Activated CD8-positive, alpha-beta T cell treated with anti-CD3 and anti-CD28 coated beads, Interleukin-2, amount 10 ng/mL, durations not matched to agents 7 days and 5 days (primary cell): ENCODE measurements around the gene PELI1. TPM values are rescaled to one million over a fixed set of nuclear protein-coding genes. Genes with fewer than 3 reads are reported as not detected.

Experiments
- ATAC-seq: fragments of 150-1000 bp; cut with Tn5 transposase; one replicate; pipeline ENCODE4 v1.10.0; 2021; ENCODE audit warnings: moderate library complexity
- CTCF ChIA-PET: fragments of 350-600 bp; sonication (Branson Sonifier 250); formaldehyde crosslinking; loops from one replicate; lab custom pipeline; 2021; ENCODE audit warnings: antibody characterized with exemption; lab: Charles Lee
- POLR2A ChIA-PET: fragments of 350-600 bp; sonication (Branson Sonifier 250); formaldehyde crosslinking; loops from one replicate; lab custom pipeline; 2021; ENCODE audit warnings: antibody characterized with exemption; lab: Charles Lee
- DNase-seq: peaks from one replicate; pipeline ENCODE4 v3.0.0-alpha.2; 2020
- H3K27ac Mint-ChIP-seq: one replicate; pipeline ENCODE4 v1.8.0; 2021; ENCODE audit warnings: mild to moderate bottlenecking, mixed read lengths
- H3K27me3 Mint-ChIP-seq: one replicate; pipeline ENCODE4 v1.8.0; 2021; ENCODE audit warnings: low read depth, mixed read lengths
- H3K36me3 Mint-ChIP-seq: one replicate; pipeline ENCODE4 v1.8.0; 2021; ENCODE audit warnings: low read depth, mixed read lengths
- H3K4me1 Mint-ChIP-seq: one replicate; pipeline ENCODE4 v1.8.0; 2021; ENCODE audit warnings: low read depth, mixed read lengths
- H3K4me3 Mint-ChIP-seq: one replicate; pipeline ENCODE4 v1.8.0; 2021; ENCODE audit warnings: mild to moderate bottlenecking, mixed read lengths
- H3K9me3 Mint-ChIP-seq: one replicate; pipeline ENCODE4 v1.8.0; 2022; ENCODE audit warnings: mixed read lengths; ENCODE audit not compliant: insufficient read depth
- total RNA-seq, 2 experiments: library from RNA; stranded (reverse); gene quantifications; one replicate each; pipeline ENCODE4 v1.2.3, GENCODE V29; 2021

Gene PELI1
- total RNA-seq, 2 experiments from 2014 or later = 21.1 to 21.9 TPM

DNA sequence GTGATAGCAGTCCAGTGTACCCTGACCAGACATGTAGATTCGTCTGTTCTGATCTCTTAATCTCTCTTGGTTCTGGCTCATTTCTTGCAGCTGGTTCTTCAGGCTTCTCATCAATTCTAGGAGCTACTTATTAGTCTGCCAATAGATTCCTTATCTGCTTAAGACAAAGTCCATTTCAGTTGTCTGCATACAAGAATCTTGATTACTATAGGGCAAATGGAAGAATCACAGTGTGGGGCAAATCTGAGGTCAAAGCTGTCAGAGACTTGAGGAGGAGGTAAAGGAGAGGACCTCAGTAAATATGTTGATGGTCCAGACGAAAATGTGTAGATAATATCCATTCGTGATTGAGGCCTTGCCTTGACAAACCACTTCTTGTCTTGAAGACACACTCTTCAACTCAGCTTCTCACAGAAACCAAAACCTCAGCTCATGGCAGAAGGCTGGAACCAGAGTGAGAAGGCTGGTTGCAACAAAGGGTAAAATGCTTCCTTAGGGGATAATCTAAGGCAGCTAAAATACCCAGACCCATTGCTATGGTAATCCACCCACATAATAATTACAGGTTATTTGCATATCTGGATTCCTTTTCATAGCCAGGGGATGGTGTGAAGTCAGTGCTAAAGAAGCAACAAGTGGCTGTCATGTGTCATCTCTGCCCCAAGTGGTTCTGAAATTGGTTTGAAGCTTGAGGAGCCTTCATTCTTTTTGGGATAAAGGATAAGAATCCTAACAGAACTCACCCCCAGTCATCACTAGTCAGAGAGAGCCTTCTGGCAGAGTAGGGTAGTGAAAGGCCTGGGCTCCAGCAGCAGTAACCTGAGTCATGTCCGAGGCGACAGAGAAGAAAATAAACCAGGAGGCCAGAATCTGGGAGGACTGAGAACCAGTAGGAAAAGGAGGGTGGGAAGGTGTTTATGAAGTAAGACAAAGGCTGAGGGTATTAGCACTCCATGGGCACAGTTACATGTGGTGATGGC is 29.2 kb upstream of the PELI1 start:
- Mint-ChIP-seq H3K9me3 (no peaks in the 10 kb centered on the region), H3K4me1 (no peaks in the 10 kb centered on the region), H3K27me3 (peaks cover 3% of the 10 kb centered on the region), H3K27ac (no peak overlapping the region), H3K36me3 (no peaks in the 10 kb centered on the region), H3K4me3 (no peak overlapping the region)
- ATAC-seq (no peak), DNase-seq (no peak)
- ChIA-PET POLR2A (no interaction called here), CTCF (no interaction called here)

DNA sequence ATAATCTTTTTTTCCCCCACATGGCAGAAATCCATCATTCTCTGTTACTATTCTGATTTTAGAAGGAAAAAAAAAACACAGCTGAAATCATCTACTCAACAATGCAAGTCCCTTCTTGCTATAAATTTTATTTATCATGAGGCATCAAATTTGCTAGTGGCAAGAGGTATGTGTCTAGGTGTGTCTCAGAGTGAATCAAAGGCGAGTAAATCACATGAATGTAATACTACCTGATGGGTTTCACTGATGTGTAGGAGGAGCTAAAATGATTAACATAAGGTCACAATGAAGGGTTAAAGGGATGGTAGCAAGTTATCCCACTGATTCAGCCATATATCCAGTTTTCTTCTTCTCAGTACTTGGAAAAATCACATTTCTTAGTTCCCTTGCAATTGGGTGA is 24.5 kb upstream of the PELI1 start:
- ChIA-PET CTCF (interaction anchor here (1.0 kb wide), 1 partner anchor 19 kb away, joined by 3 read pairs; no protein-coding TSS in a partner anchor), POLR2A (no interaction called here)
- Mint-ChIP-seq H3K4me3 (no peak overlapping the region), H3K4me1 (no peaks in the 10 kb centered on the region), H3K27me3 (no peaks in the 10 kb centered on the region), H3K27ac (no peak overlapping the region), H3K36me3 (no peaks in the 10 kb centered on the region), H3K9me3 (no peaks in the 10 kb centered on the region)
- DNase-seq (no peak), ATAC-seq (no peak)

DNA sequence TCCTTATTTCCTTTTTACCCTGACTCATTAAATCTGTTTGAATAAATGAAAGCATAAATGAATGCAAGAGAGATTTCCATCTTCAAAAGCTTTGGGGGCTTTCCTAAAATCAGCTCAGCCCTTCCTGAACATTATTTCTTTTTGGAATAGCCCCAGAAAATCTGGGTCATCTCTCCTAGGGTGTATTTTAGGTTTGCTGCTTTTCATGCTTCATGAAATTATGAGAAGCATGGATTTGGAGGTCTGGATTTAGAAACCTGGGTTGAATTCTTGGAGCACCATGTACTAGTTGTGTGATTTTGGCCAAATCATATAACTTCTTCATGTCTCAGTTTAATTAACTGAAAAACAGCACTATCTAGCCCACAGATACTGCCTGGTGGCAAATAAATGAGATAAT is 24.0 kb upstream of the PELI1 start:
- no peak overlapping the region for H3K27ac Mint-ChIP-seq
- H3K27me3 Mint-ChIP-seq = no peaks in the 10 kb centered on the region
- DNase-seq (no peak), ATAC-seq (no peak)
- POLR2A ChIA-PET = no interaction called here
- no peaks in the 10 kb centered on the region for H3K36me3 Mint-ChIP-seq
- no peak overlapping the region for H3K4me3 Mint-ChIP-seq
- CTCF ChIA-PET = interaction anchor here (0.9 to 1.0 kb wide), 2 partner anchors 19 to 159 kb away, joined by 3 read pairs; no protein-coding TSS in a partner anchor
- no peaks in the 10 kb centered on the region for H3K4me1 Mint-ChIP-seq
- no peaks in the 10 kb centered on the region for H3K9me3 Mint-ChIP-seq

DNA sequence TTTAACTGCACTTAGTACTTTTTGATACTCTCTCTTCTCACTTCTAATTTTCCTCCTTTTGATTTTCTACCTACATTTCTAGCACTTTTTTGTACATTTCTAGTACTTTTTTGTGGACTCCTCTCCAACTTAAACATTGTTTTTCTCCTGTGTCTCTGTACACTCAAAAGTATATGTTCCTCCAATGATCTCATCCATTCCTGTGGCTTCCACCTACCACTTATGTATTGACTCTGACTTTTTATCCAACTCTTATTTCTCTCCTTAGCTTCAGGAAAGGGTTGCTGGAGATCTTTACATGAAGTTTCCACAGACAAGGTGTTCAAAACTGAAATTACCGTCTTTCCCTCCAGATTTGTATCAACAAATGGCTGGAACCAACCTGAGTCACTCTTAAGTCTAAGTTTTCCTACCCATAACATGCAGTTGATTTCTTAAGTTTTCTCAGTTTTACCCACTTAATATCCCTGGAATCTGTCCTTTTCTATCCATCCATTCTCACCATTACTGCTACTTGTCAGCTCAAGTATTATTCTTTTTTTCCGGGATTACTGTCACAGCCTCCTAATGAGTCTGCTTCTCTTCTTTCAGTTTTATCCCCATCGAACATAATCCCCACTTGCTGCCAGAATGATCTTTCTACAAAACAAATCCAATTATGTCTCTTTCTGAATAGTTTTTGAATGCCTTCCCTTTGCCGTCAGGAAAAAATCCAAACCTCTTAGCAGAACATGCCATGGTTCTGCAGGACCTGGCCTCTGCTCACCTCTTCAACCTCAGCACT is 22.6 kb upstream of the PELI1 start:
- ATAC-seq (no peak), DNase-seq (no peak)
- Mint-ChIP-seq H3K9me3 (no peaks in the 10 kb centered on the region), H3K27ac (no peak overlapping the region), H3K4me1 (no peaks in the 10 kb centered on the region), H3K27me3 (no peaks in the 10 kb centered on the region), H3K36me3 (no peaks in the 10 kb centered on the region), H3K4me3 (no peak overlapping the region)
- CTCF ChIA-PET = no interaction called here
- POLR2A ChIA-PET = no interaction called here

DNA sequence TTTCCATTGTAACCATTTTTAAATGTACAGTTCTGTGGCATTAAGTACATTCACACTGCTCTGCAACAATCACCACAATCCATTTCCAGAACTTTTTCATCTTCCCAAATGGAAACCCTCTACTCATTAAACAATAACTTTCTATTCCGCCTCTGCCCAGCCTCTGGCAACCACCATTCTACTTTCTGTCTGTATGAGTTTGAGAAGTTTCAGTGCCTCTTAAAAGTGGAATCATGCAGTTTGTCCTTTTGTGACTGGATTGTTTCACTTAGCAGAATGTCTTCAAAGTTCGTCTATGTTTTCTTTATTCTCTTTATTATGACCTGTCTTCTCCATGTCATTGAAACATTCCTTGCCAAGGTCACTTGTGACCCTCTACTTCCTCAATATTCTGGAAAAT is 22.0 kb upstream of the PELI1 start:
- no peak overlapping the region for H3K27ac Mint-ChIP-seq
- ChIA-PET POLR2A (no interaction called here), CTCF (no interaction called here)
- no peaks in the 10 kb centered on the region for H3K27me3 Mint-ChIP-seq
- DNase-seq = no peak
- H3K4me3 Mint-ChIP-seq = no peak overlapping the region
- no peaks in the 10 kb centered on the region for H3K36me3 Mint-ChIP-seq
- H3K4me1 Mint-ChIP-seq = no peaks in the 10 kb centered on the region
- ATAC-seq = no peak
- no peaks in the 10 kb centered on the region for H3K9me3 Mint-ChIP-seq

DNA sequence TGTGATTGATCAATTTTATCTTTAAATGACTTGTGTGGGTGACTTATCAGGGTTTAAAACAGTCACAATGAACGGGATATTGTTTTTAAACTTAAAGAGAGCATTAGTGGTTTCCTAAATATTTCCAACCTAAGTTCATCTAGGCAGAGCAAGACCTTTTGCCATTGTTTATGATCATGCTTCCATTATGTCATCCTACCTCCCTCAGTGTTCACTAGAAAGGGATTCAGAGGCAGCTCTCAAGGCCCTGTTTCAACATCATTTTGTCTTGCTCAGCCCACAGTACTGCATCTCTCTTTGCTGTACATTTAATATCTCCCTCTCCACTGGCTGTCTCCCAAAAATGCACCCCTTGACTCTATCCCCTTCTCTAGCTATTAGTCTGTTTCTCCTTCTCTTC is 21.5 kb upstream of the PELI1 start:
- ChIA-PET CTCF (no interaction called here), POLR2A (no interaction called here)
- Mint-ChIP-seq H3K36me3 (no peaks in the 10 kb centered on the region), H3K9me3 (no peaks in the 10 kb centered on the region), H3K27me3 (no peaks in the 10 kb centered on the region), H3K27ac (no peak overlapping the region), H3K4me1 (no peaks in the 10 kb centered on the region), H3K4me3 (no peak overlapping the region)
- ATAC-seq = no peak
- no peak for DNase-seq

DNA sequence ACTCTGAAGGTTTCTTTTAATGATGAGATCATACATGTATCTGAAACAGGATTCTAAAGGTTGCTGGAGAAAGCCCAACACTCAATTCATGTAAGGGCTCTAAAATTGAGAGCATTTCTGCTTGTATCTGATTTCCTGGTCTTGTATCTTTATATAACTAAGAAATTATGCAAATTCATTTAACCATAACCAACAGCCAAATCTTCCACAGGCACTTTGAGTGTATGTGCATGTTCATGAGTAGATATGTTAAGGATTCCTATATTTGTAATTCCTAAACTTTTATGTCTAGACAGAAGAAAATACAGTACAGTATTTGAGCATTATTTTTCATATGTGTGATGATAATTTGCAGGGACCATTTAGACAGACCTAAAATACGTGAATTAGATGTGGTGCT is 20.4 kb upstream of the PELI1 start:
- Mint-ChIP-seq H3K27ac (no peak overlapping the region), H3K36me3 (no peaks in the 10 kb centered on the region), H3K27me3 (no peaks in the 10 kb centered on the region), H3K4me3 (no peak overlapping the region), H3K9me3 (no peaks in the 10 kb centered on the region), H3K4me1 (no peaks in the 10 kb centered on the region)
- DNase-seq (no peak), ATAC-seq (no peak)
- ChIA-PET CTCF (no interaction called here), POLR2A (no interaction called here)

DNA sequence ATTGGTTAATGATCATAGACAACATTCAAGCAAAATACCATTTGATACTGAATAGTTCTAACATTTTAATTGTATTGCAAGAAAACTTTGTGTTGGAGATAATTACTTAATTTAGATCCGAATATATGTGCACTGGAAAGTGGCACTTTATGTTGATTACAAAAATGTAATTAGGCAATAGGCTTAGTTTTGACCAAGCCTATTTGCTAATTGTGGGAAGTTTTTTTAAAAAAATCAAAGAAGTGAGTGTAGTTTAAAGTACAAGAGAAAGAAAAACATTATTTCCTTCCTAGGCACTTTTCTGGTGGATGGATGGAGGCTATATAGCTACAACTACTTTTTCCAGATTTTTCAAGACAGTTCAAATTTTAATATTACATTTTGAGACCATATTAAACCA is 18.3 kb upstream of the PELI1 start:
- Mint-ChIP-seq H3K9me3 (no peaks in the 10 kb centered on the region), H3K4me3 (no peak overlapping the region), H3K4me1 (no peaks in the 10 kb centered on the region), H3K36me3 (no peaks in the 10 kb centered on the region), H3K27me3 (peaks cover 2% of the 10 kb centered on the region), H3K27ac (no peak overlapping the region)
- POLR2A ChIA-PET = no interaction called here
- CTCF ChIA-PET = no interaction called here
- no peak for ATAC-seq
- no peak for DNase-seq

DNA sequence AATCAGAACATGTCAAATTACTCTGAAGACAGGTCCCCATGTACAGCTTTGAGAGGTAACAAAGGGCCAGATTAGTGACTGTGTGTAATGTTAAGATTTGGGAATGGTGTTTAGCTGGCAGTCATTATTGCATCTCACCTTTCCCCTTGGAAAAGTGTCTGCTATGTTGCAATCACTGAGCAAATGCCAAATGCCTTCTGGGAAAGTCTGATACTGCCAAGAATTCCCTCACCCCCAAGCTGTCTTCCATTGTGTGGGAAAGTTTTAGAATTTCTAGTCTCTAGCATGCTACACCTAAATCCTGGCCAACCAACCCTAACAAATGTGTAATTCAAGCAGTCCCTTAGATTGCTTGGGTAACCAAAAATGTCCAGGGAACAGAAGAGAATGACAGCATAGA is 13.6 kb upstream of the PELI1 start:
- Mint-ChIP-seq H3K9me3 (no peaks in the 10 kb centered on the region), H3K27ac (no peak overlapping the region), H3K27me3 (peaks cover 14% of the 10 kb centered on the region), H3K4me3 (no peak overlapping the region), H3K4me1 (no peaks in the 10 kb centered on the region), H3K36me3 (no peaks in the 10 kb centered on the region)
- CTCF ChIA-PET = no interaction called here
- no peak for ATAC-seq
- no peak for DNase-seq
- POLR2A ChIA-PET = no interaction called here

DNA sequence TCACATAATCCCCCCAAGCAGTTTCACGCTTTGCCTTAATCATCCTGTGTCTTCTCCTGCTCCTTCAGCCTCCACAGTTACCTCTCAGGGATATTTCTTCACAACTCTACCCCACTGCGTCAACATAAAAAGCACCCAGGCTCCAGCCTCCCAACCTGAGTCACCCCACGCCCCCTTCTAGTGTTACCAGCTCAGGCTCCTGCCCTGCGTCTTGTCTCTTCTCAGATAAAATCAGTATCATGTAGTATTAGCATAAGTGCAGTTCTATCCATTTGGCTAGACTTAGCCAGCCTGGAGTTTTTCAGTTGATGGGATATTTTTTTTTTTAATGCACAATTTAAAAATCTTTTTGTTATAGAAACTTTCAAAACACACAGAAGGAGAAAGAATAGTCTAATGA is 9.6 kb upstream of the PELI1 start:
- Mint-ChIP-seq H3K27me3 (peaks cover 11% of the 10 kb centered on the region), H3K36me3 (no peaks in the 10 kb centered on the region), H3K4me1 (no peaks in the 10 kb centered on the region), H3K27ac (no peak overlapping the region), H3K9me3 (no peaks in the 10 kb centered on the region), H3K4me3 (no peak overlapping the region)
- DNase-seq (no peak), ATAC-seq (no peak)
- ChIA-PET CTCF (interaction anchor here (1.2 kb wide), 1 partner anchor 177 kb away, joined by 3 read pairs; no protein-coding TSS in a partner anchor), POLR2A (no interaction called here)

DNA sequence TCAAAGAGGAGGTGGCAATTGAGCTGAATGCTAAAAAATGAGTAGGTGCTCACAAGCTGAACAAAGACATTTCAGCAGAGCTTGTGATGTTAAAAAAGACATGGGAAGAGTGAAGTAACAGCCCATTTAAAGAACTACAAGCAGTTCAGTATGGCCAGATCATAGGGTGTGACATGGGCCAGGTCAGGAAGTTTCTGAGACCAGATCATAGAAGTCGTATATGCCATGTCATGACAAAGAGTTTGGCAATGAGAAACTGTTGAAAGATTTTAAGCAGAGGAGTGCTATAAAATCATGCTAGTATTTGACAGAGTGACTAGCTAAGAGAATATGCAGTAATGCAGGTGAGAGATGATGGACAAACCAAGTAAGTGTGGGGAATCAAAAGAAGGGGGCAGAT is 7.3 kb upstream of the PELI1 start:
- Mint-ChIP-seq H3K36me3 (no peaks in the 10 kb centered on the region), H3K4me1 (no peaks in the 10 kb centered on the region), H3K27me3 (peaks cover 8% of the 10 kb centered on the region), H3K9me3 (no peaks in the 10 kb centered on the region), H3K27ac (no peak overlapping the region), H3K4me3 (no peak overlapping the region)
- ChIA-PET CTCF (interaction anchor here (1.1 kb wide), 1 partner anchor 177 kb away, joined by 3 read pairs; no protein-coding TSS in a partner anchor), POLR2A (no interaction called here)
- no peak for DNase-seq
- ATAC-seq = no peak

DNA sequence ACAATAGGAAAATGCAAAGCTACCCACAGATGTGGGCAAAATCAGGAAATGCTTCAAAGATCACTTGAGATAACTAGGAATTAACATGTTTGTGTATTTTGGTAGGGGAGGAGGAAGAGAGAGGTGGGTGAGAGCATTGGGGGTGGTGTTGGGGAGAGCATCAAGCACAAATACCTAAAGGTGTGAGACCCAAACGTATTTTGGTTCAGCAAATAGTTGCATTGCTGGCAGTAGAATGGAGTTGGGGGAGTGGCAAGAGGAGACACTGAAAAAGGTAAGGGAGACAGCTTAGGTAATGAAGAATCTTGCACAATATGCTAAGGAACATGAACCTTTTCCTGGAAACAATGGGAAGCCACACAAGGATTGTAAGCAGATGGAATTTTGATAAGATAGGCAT is 1.5 kb upstream of the PELI1 start:
- Mint-ChIP-seq H3K27ac (no peak overlapping the region), H3K27me3 (no peaks in the 10 kb centered on the region), H3K4me3 (no peak overlapping the region), H3K4me1 (peaks cover 16% of the 10 kb centered on the region), H3K36me3 (peaks cover 4% of the 10 kb centered on the region), H3K9me3 (no peaks in the 10 kb centered on the region)
- DNase-seq = no peak
- ChIA-PET POLR2A (no interaction called here), CTCF (interaction anchor here (1.0 to 1.9 kb wide), 7 partner anchors 13 to 185 kb away, joined by 3 to 5 read pairs (median 3); no protein-coding TSS in a partner anchor)
- no peak for ATAC-seq
